Activated effector memory CD4-positive, alpha-beta T cell treated with Interleukin-2 at 50 U/mL for 16 hours (primary cell): Measurements from ENCODE around the gene ASAP3.

Experiments used
- DNase-seq: peaks from one replicate; pipeline ENCODE4 v3.0.0-alpha.2; 2020

Gene ASAP3

GRCh38 chr1:23422241-23422877, 61.6 kb downstream of the ASAP3 start:
- peak; percentile 48 for DNase-seq

DNA sequence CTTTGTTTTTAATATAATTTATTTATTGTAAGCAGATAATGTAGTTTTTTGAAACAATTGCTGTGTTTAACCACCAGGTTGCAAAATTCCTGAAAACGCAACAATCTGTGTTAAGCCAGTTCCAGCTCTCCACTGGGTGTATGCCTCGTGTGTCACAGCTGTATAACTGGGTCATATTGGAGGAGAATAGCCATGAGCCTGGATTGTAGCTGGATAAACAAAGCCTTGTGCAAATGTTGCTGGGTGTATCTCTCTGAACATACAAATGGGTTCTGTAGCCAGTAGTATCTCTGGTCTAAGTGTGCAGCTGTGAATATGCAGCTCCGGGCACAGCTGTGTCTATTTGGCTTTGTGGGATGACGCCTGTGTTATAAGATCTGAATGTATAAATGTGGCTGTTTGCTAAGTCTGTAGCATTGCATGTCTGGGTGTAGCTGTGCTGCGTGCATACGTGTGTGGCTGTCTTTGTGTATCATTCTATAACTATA, 62.2 kb downstream of the ASAP3 start:
- no peak for DNase-seq

DNA sequence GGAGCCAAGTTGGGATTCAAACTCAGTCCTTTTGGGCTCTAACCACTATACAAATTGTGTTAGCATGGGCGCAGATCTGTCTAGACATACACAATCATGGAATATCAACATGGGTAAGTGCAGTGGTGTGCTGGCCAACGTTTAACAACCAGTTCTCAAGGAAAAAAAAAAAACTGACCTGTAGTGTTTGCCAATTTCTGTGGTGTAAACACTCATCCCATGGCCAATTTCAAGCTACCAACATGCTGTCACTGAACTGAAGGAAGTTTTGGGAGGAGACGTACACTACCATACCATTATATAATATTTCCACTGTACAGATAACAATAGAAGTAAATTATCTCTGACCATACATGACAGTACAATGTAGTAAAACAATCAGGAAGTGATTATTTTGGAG, 62.6 kb downstream of the ASAP3 start:
- DNase-seq: no peak

DNA sequence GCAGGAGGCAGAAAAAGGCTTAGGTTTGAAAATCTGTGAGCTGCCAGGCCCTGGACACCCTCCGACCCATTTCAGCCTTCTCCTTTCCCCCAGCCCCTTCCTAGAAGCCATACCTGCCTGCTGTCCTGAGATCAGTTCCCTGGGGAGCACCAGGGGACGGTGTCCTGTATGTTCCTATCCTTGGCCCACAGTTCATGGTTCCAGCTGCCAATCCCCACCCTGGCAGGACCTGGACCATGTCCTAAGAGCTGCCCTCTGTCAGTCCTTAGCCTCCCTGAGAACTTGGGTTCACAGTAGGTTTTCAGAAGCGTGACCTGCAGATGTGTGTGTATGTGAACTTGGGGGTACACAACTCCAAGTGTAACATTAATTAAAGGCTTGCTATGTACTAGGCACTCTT, 63.2 kb downstream of the ASAP3 start:
- DNase-seq: no peak

DNA sequence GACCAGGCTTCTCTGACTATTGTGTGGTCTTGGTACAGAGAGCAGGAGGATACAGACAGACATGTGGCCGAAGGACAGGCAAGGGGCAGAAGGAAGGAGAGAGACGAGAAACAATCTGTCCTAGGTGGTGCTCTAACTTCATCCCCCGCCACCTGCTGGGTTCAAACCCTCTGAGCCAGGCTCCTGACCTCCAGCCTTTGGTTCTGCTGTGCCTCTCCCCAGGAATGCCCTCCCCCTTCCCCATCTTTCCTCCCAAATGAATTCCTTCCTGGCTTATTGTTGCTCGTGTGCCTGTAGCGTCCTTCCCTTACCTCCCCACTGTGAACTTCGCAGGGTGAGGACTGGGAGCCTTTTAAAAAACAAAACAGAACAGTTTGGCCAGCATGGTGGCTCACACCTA, 64.8 kb downstream of the ASAP3 start:
- no peak for DNase-seq

GRCh38 chr1:23417570-23417969, 66.4 kb downstream of the ASAP3 start:
- no peak for DNase-seq

DNA sequence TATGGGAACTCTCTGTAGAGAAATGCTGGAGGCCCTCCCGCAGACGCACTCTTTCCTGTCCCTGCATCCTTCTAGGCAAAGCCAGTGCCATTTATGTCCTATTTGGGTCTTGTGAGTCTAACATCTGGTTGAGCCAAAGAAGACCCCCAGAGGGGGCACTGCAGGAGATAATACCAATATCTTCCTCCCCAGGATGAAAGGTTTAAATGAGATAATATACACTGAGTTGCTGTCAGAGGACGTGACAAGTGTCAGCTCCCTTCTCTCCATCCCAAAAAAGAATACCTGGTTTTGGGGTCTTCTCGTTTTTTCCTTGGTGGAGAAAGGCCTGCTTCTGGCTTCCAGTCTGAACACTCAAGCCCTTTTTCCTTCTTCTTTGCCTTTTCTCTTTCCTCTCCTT, 67.0 kb downstream of the ASAP3 start:
- DNase-seq: no peak

DNA sequence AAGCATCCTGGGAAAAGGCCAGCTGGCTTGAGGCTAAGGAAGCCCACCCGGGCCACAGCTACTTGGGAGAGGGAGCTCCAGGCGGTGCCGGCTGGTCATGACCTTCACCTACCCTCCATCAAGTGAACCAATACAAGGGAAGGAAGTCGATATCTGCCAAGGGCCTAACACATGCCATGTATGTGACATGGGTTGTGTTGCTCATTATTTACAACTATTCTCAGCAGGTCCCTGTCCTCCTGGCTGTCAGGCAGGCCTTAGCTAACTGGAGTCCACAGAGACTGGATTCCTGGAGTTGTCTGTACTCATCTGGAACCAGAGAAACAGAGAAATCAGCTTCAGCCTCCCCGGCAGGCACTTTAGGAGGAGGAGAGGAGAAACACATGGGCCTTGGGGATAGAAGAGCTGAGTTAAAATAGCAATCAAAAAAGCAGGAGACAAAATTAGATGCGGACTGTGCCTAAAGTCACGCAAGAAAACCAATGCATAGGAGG, 75.1 kb downstream of the ASAP3 start:
- DNase-seq: no peak

GRCh38 chr1:23407016-23407630, 76.9 kb downstream of the ASAP3 start:
- DNase-seq: no peak

- no peak for DNase-seq
Observed at GRCh38 chr1:23405946-23406345, 78.0 kb downstream of the ASAP3 start.

- DNase-seq: peak; percentile 72
Observed at GRCh38 chr1:23403735-23404486, 80.1 kb downstream of the ASAP3 start.

- no peak for DNase-seq
Observed at GRCh38 chr1:23403355-23403734, 80.6 kb downstream of the ASAP3 start.

DNA sequence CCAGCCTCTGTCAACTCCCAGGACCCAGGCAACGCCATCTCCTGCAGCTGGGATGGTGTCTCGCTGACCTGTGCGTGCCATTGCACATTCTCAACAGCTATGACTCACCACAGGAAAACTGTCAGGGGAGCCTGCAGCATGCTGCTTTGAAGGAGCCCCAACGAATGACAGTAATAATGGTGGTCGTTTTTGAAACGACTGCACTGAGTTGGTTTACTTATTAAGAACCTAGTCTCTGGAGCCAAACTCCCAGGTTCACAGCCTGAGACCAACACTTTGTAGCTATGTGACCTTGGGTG, 81.0 kb downstream of the ASAP3 start:
- DNase-seq: no peak

- no peak for DNase-seq
Observed at GRCh38 chr1:23402286-23403037, 81.5 kb downstream of the ASAP3 start.

GRCh38 chr1:23401313-23401712, 82.7 kb downstream of the ASAP3 start:
- no peak for DNase-seq

DNA sequence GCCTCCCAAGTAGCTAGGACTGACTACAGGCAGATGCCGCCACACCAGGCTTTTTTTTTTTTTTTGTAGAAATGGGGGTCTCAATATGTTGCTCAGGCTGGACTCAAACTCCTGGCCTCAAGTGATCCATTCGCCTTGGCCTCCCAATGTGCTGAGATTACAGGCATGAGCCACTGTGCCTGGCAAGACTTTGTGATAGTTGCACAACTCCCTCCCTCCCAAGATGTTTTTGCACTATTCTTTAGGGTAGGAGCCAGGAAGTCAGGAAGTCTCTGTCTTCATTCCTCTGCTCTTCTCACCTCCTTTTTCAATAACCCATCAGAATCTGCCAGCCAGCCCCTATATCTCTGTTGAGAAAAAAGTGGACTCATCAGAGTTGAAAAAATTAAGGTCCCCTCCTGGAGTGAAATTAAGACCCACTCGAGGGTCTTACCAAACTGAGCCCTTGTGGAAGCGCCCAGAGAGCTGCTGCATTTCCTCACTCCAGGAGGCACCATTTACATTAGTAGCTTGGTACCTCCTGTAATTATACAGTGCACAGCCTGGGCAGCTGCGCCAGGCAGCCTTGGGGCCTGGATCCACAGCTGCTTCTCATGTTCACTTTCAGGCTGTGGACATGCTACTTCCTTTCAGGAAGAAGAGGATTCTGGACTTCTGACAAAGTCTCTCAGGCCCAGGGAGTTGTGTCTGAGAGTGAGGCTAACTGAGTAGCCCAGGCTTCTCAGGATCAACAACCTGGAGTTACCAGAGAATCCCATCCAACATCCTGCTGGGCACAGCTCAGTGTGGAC, 83.5 kb downstream of the ASAP3 start:
- DNase-seq: no peak

DNA sequence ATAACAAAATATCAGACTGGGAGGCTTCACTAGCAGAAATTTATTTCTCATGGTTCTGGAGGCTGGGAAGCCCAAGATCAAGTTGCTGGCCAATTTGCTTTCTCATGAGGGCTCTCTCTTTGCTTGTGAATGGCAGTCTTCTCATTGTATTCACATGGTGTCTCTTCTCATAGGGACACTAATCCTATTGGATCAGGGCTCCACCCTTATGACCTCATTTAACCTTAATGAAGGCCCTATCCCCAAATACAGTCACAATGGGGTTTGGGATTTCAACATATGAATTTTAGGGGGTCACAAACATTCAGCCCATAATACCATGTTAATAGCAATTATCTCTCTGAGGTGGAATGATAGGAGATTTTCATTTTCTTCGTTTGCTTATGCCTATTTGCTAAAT, 84.8 kb downstream of the ASAP3 start:
- DNase-seq: no peak

DNA sequence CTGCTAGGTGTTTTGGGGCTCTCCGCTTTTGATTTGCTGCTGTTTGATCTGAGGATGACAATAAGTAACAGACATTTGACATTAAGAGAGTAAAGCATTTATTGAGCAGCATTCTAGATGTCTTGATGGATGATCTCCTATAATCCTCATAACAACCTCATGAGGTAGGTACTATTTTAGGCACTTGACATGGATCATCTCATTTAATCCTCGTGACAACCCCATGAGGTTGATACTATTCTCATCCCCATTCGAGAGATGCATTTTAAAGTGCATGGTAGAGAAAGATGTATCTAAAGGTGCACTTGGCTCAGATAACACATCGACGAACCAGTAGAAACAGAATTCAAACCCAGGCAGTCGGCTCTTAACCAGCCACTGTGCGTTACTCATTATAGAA, 86.1 kb downstream of the ASAP3 start:
- DNase-seq: no peak

DNA sequence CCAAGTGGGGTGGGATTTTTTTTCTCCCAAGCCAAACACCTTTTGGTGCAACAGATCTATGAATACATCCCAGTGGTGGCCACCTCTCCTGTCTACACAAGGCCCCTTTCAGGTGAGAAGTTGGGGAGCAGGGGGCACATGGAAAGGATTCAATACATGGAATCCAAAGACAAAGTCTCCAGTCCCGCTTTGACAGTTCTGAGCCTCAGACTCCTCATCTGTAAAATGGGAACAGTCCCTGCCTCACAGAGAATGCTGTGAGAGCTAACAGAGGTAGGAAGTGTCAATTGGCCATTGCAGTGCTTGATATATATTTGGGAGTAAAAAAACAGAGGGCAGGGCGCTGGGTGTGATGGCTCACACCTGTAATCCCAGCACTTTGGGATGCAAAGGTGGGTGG, 87.6 kb downstream of the ASAP3 start:
- DNase-seq: no peak

GRCh38 chr1:23395849-23396248, 88.1 kb downstream of the ASAP3 start:
- no peak for DNase-seq

DNA sequence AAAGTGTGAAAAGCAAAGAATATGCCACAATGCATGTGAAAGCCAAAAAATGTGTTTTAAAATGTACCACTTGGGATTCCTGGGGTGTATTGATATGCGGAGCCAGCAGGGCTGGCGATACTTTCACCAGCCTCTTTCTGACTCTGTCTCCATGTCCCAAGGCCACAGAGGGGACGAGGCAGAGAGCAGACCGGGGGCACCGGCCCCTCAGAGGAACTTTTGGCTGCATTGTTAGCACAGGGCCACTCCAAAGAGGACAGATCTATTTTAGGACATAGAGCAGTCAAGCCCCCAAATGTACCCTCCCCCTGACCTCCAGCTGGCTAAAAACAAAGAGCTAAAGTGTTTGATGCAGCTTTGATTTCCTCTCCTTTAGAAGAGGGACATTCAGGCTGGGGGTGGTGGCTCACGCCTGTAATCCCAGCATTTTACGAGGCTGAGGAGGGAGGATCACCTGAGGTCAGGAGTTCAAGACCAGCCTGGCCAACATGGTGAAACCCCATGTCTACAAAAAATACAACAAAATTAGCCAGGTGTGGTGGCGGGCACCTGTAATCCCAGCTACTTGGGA, 88.7 kb downstream of the ASAP3 start:
- DNase-seq: no peak

GRCh38 chr1:23394684-23395083, 89.3 kb downstream of the ASAP3 start:
- DNase-seq: no peak
